ENCODE measurements around the gene L2HGDH. TPM values are rescaled to one million over a fixed set of nuclear protein-coding genes. Genes with fewer than 3 reads are reported as not detected.
A peak's percentile ranks its signal among the peaks of the same experiment; 100 is the strongest.
"Not testable (repeated sequence)": the region's sequence is repeated elsewhere in the genome, so short reads cannot be mapped to it uniquely, and the experiment has no call there.

Gene L2HGDH
- total RNA-seq, 1 donor from 2014 or later, result 16.8 TPM

GRCh38 chr14:50319293-50319692, 7.3 kb upstream of the L2HGDH start:
- Mint-ChIP-seq H3K36me3 (ENCODE audit: low read depth) (peaks cover 18% of the 10 kb centered on the region), H3K27me3 (ENCODE audit: low read depth) (no peaks in the 10 kb centered on the region), H3K4me1 (peaks cover 9% of the 10 kb centered on the region), H3K4me3 (no peak overlapping the region), H3K9me3 (peaks cover 6% of the 10 kb centered on the region), H3K27ac (ENCODE audit: unreplicated experiment) (no peak overlapping the region)
- no peak for DNase-seq (ENCODE audit: low read depth, low spot score)
- no peak for TF ChIP-seq CTCF (conservative IDR thresholded peaks at IDR 0.05)

- Mint-ChIP-seq H3K4me1 (peaks cover 16% of the 10 kb centered on the region), H3K36me3 (ENCODE audit: low read depth) (peaks cover 24% of the 10 kb centered on the region), H3K27me3 (ENCODE audit: low read depth) (no peaks in the 10 kb centered on the region), H3K9me3 (peaks cover 11% of the 10 kb centered on the region), H3K4me3 (no peak overlapping the region), H3K27ac (ENCODE audit: unreplicated experiment) (no peak overlapping the region)
- DNase-seq (ENCODE audit: low read depth, low spot score), result no peak
- peak; percentile 76 for TF ChIP-seq CTCF (conservative IDR thresholded peaks at IDR 0.05)
Measured at GRCh38 chr14:50318031-50318626, 6.1 kb upstream of the L2HGDH start.

GRCh38 chr14:50314098-50314497, 2.1 kb upstream of the L2HGDH start:
- Mint-ChIP-seq H3K9me3 (peaks cover 11% of the 10 kb centered on the region), H3K4me3 (peak overlapping the region; percentile 94), H3K4me1 (peaks cover 35% of the 10 kb centered on the region), H3K36me3 (ENCODE audit: low read depth) (peaks cover 29% of the 10 kb centered on the region)
- DNase-seq (ENCODE audit: low read depth, low spot score); H3K27me3 Mint-ChIP-seq (ENCODE audit: low read depth); H3K27ac Mint-ChIP-seq (ENCODE audit: unreplicated experiment): not testable (repeated sequence)

- H3K9me3 Mint-ChIP-seq, result peaks cover 11% of the 10 kb centered on the region
- H3K27ac Mint-ChIP-seq (ENCODE audit: unreplicated experiment), result peak overlapping the region; percentile 98
- TF ChIP-seq CTCF (conservative IDR thresholded peaks at IDR 0.05), result no peak
- H3K27me3 Mint-ChIP-seq (ENCODE audit: low read depth), result no peaks in the 10 kb centered on the region
- DNase-seq (ENCODE audit: low read depth, low spot score), result no peak
- H3K36me3 Mint-ChIP-seq (ENCODE audit: low read depth), result peaks cover 28% of the 10 kb centered on the region
- H3K4me3 Mint-ChIP-seq, result peak overlapping the region; percentile 94
- peaks cover 26% of the 10 kb centered on the region for H3K4me1 Mint-ChIP-seq
Measured at GRCh38 chr14:50312734-50313054, 665 bp upstream of the L2HGDH start.

GRCh38 chr14:50311337-50311971, 575 bp downstream of the L2HGDH start:
- DNase-seq (ENCODE audit: low read depth, low spot score), result no peak
- peaks cover 26% of the 10 kb centered on the region for H3K4me1 Mint-ChIP-seq
- no peaks in the 10 kb centered on the region for H3K27me3 Mint-ChIP-seq (ENCODE audit: low read depth)
- H3K36me3 Mint-ChIP-seq (ENCODE audit: low read depth), result peaks cover 24% of the 10 kb centered on the region
- H3K27ac Mint-ChIP-seq (ENCODE audit: unreplicated experiment), result no peak overlapping the region
- peaks cover 11% of the 10 kb centered on the region for H3K9me3 Mint-ChIP-seq
- peak overlapping the region; percentile 94 for H3K4me3 Mint-ChIP-seq
- peak; percentile 68 for TF ChIP-seq CTCF (conservative IDR thresholded peaks at IDR 0.05)

GRCh38 chr14:50310445-50310844, 1.6 kb downstream of the L2HGDH start:
- Mint-ChIP-seq H3K4me3 (peak overlapping the region; percentile 94), H3K27ac (ENCODE audit: unreplicated experiment) (no peak overlapping the region), H3K27me3 (ENCODE audit: low read depth) (no peaks in the 10 kb centered on the region), H3K36me3 (ENCODE audit: low read depth) (peaks cover 18% of the 10 kb centered on the region), H3K4me1 (peaks cover 26% of the 10 kb centered on the region), H3K9me3 (peaks cover 5% of the 10 kb centered on the region)
- no peak for TF ChIP-seq CTCF (conservative IDR thresholded peaks at IDR 0.05)
- DNase-seq (ENCODE audit: low read depth, low spot score), result no peak
